Activated T-cell treated with anti-CD3 and anti-CD28 coated beads for 1 hour (primary cell): ENCODE measurements around the gene PRKN.

Experiments
- DNase-seq: peaks from one replicate; pipeline ENCODE4 v3.0.0-alpha.2; 2020; ENCODE audit warnings: low read depth

Gene PRKN

GRCh38 chr6:161443848-161444247 lies 1283.7 kb downstream of the PRKN start:
- DNase-seq = no peak

GRCh38 chr6:161442420-161442819 lies 1285.1 kb downstream of the PRKN start:
- DNase-seq = no peak

GRCh38 chr6:161440299-161440698 lies 1287.3 kb downstream of the PRKN start:
- DNase-seq = no peak

GRCh38 chr6:161439093-161439492 lies 1288.5 kb downstream of the PRKN start:
- no peak for DNase-seq

GRCh38 chr6:161438430-161439030 lies 1289.0 kb downstream of the PRKN start:
- DNase-seq = no peak

- DNase-seq = no peak
Observed at GRCh38 chr6:161437851-161438250, 1289.7 kb downstream of the PRKN start.

GRCh38 chr6:161436106-161436876 lies 1291.3 kb downstream of the PRKN start:
- DNase-seq = no peak

GRCh38 chr6:161435748-161436070 lies 1291.9 kb downstream of the PRKN start:
- no peak for DNase-seq

- no peak for DNase-seq
Observed at GRCh38 chr6:161434921-161435747, 1292.4 kb downstream of the PRKN start.

- DNase-seq = no peak
Observed at GRCh38 chr6:161434350-161434749, 1293.2 kb downstream of the PRKN start.

- DNase-seq = no peak
Observed at GRCh38 chr6:161432546-161432945, 1295.0 kb downstream of the PRKN start.

GRCh38 chr6:161429921-161430490 lies 1297.6 kb downstream of the PRKN start:
- no peak for DNase-seq

- no peak for DNase-seq
Observed at GRCh38 chr6:161424421-161424820, 1303.1 kb downstream of the PRKN start.

- DNase-seq = no peak
Observed at GRCh38 chr6:161422710-161423680, 1304.6 kb downstream of the PRKN start.

GRCh38 chr6:161418463-161418945 lies 1309.1 kb downstream of the PRKN start:
- no peak for DNase-seq

- DNase-seq = no peak
Observed at GRCh38 chr6:161417717-161418462, 1309.7 kb downstream of the PRKN start.

- no peak for DNase-seq
Observed at GRCh38 chr6:161415302-161415855, 1312.2 kb downstream of the PRKN start.

- DNase-seq = no peak
Observed at GRCh38 chr6:161414707-161415106, 1312.9 kb downstream of the PRKN start.

- DNase-seq = no peak
Observed at GRCh38 chr6:161414180-161414579, 1313.4 kb downstream of the PRKN start.

GRCh38 chr6:161413355-161413771 lies 1314.2 kb downstream of the PRKN start:
- DNase-seq = no peak
